Endothelial cell of umbilical vein (primary cell): ENCODE measurements around the gene MTG2.

ENCODE experiments used
- EZH2 ChIP-seq: IDR thresholded peaks from 2 replicates; pipeline ENCODE4 v1.6.1; 2012; ENCODE audit warnings: borderline replicate concordance, low read depth, mild to moderate bottlenecking, moderate library complexity, low read length, inconsistent platforms; ENCODE audit not compliant: severe bottlenecking
- FOS ChIP-seq: IDR thresholded peaks from 2 replicates; pipeline ENCODE4 v1.6.1; 2011; ENCODE audit warnings: mild to moderate bottlenecking, low read length, moderate library complexity, borderline replicate concordance; ENCODE audit not compliant: insufficient read depth
- MYC ChIP-seq: IDR thresholded peaks from one replicate; pipeline ENCODE4 v1.6.1; 2011; ENCODE audit warnings: mild to moderate bottlenecking, low read depth, low read length
- POLR2A ChIP-seq: IDR thresholded peaks from 2 replicates; pipeline ENCODE4 v1.6.1; 2012; ENCODE audit warnings: low read depth, mild to moderate bottlenecking, control low read depth, low read length
- POLR2AphosphoS5 ChIP-seq: IDR thresholded peaks from 2 replicates; pipeline ENCODE4 v1.6.1; 2012; ENCODE audit warnings: low read depth, mild to moderate bottlenecking, control low read depth, low read length, moderate library complexity; ENCODE audit not compliant: insufficient read depth
- TF ChIP-seq, protein P1 (sequence below), 2 donors: IDR thresholded peaks; 1 replicate in 1 of 2; 2 replicates in 1 of 2; pipeline ENCODE4 v1.5.1; 2011; ENCODE audit warnings: low read length in 2 of 2, mild to moderate bottlenecking in 2 of 2, moderate library complexity in 2 of 2, control low read depth in 1 of 2, inconsistent platforms in 1 of 2, low read depth in 1 of 2; ENCODE audit not compliant: insufficient read depth in 1 of 2; ENCODE audit errors: extremely low read depth in 1 of 2
- TF ChIP-seq, protein P2 (sequence below): IDR thresholded peaks from 2 replicates; pipeline ENCODE4 v1.6.1; 2011; ENCODE audit not compliant: insufficient read depth, insufficient read length

DNA sequence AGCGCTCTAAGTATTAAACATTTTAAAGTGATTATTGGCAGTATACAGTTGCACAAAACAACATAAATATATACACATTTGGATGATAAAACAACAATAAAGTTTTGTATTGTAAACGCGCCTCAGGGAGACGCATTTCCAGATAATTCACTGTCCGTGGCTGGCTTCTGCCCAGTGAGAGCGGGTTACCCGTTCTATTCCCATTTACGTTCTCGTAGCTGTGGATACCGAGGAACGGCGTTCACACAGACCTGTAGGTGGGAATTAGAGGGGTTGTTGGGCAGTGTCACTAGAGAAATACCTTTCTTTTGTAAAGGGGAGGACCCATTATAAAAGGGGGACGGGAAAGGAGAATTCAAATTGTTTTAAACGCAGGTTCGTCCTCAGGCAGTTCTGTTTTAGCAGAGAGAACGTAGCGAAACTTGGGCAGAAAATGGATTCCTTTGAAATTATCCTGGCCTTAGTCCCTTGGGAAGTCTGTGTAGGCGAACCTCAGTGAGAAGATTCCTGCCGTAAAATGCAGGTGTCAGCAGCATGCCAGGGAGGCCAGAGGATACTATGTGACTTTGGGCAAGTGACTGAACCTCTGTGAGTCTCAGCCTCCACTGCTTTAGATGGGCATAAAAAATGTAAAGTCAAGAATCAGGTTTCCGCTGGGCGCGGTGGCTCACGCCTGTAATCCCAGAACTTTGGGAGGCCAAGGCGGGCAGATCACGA is 756 bp downstream of the MTG2 start:
- TF ChIP-seq MYC: no peak
- TF ChIP-seq, protein P1, sequence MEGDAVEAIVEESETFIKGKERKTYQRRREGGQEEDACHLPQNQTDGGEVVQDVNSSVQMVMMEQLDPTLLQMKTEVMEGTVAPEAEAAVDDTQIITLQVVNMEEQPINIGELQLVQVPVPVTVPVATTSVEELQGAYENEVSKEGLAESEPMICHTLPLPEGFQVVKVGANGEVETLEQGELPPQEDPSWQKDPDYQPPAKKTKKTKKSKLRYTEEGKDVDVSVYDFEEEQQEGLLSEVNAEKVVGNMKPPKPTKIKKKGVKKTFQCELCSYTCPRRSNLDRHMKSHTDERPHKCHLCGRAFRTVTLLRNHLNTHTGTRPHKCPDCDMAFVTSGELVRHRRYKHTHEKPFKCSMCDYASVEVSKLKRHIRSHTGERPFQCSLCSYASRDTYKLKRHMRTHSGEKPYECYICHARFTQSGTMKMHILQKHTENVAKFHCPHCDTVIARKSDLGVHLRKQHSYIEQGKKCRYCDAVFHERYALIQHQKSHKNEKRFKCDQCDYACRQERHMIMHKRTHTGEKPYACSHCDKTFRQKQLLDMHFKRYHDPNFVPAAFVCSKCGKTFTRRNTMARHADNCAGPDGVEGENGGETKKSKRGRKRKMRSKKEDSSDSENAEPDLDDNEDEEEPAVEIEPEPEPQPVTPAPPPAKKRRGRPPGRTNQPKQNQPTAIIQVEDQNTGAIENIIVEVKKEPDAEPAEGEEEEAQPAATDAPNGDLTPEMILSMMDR (IDR thresholded peaks at IDR 0.05; ENCODE audit: extremely low read depth in 1 of 2, insufficient read depth in 1 of 2, low read depth in 1 of 2, low read length in 2 of 2): no peak
- no peak for TF ChIP-seq EZH2
- no peak for TF ChIP-seq POLR2AphosphoS5
- TF ChIP-seq, protein P2, sequence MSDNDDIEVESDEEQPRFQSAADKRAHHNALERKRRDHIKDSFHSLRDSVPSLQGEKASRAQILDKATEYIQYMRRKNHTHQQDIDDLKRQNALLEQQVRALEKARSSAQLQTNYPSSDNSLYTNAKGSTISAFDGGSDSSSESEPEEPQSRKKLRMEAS: no peak
- TF ChIP-seq FOS: no peak
- no peak for TF ChIP-seq POLR2A
